HG03097 (cell line): ENCODE data around the gene CTLA4.

Source experiments
- ATAC-seq: cut with Tn5 transposase; IDR thresholded peaks from one replicate; pipeline ENCODE4 v1.9.1; 2021; ENCODE audit not compliant: unreplicated experiment, low FRiP score

Gene CTLA4

DNA sequence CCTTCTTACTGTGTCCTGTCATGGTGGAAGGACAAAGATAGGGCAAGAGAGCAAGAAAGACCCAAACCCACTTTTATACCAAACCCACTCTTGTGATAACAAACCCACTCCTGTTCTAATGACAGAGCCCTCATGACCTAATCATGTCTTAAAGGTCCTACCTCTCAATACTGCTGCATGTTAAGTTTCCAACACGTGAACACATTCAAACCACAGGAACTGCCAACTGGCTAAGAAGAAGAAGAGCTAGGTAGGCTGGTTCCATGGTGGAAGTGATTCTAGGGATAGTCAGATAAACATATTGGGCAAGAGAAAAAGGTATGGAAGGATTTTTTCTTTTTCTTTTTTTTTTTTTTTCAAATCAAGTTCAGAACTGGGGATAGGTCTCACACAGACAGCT lies 22.0 kb downstream of the CTLA4 start:
- ATAC-seq, result no peak

- ATAC-seq, result no peak
Measured at GRCh38 chr2:203889944-203890343, 22.4 kb downstream of the CTLA4 start.

GRCh38 chr2:203890733-203891132 lies 23.2 kb downstream of the CTLA4 start:
- ATAC-seq, result no peak

DNA sequence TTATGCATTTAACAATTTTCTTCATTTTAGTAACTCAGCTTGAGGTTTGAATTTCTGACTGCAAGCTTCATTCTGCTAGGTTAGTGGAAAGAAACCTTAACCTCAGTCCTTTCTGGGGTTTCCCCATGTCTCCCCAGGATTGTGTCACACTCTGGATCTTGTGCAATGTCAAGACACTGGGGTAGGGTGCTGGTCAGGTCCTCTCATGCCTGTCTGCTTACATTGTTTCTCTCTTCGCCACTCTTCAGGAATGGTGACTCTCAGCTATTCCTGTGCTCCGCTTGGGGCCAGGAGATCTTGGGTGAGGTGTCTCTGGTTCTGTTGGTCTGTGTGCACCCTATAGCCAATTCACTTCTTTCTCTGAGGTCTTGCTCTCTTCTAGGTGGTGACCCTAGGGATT lies 23.9 kb downstream of the CTLA4 start:
- no peak for ATAC-seq

DNA sequence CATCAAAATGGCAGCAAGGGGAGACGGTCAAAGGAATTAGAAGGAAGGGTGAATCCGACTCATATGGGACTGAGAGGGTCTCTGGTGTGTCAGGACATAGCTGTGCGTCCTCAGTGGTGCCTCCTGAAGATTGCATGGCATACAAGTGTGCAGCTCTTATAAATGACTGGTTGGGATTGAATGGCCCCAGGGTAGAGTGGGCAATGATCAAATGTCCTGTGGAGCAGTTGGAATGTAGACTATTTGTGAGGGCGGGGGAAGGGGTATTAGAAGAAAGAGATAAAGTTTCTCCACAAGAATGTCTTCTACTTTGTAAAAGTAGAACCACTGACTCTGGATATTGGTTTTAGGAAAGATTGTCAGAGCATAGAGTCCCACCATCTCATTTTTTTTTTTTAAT lies 24.6 kb downstream of the CTLA4 start:
- no peak for ATAC-seq

DNA sequence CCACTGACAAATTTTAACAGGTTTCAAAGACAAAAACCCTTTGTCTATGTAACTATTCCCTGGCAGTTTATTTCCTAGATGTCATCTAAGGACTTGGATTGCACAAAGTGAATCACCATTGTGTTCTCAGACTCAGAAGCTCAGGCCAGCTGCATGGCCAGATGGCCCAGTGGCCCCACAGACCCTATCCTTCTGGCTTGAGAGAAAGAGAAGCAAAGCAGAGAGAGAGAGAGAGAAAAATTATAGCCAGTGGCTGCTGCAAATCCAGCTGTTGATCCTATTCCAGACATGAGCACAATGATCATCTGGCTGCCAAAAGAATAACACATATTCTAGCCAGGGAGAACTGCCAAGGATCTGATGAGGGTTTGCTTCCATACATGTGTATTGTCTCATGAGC lies 25.8 kb downstream of the CTLA4 start:
- ATAC-seq, result no peak

- no peak for ATAC-seq
Measured at GRCh38 chr2:203893840-203894239, 26.3 kb downstream of the CTLA4 start.

GRCh38 chr2:203894262-203894661 lies 26.7 kb downstream of the CTLA4 start:
- no peak for ATAC-seq

- ATAC-seq, result no peak
Measured at GRCh38 chr2:203897544-203897943, 30.0 kb downstream of the CTLA4 start.

GRCh38 chr2:203898657-203899056 lies 31.1 kb downstream of the CTLA4 start:
- no peak for ATAC-seq

- no peak for ATAC-seq
Measured at GRCh38 chr2:203900253-203900652, 32.7 kb downstream of the CTLA4 start.

- ATAC-seq, result no peak
Measured at GRCh38 chr2:203904022-203904421, 36.5 kb downstream of the CTLA4 start.

- no peak for ATAC-seq
Measured at GRCh38 chr2:203905656-203906055, 38.1 kb downstream of the CTLA4 start.

- no peak for ATAC-seq
Measured at GRCh38 chr2:203908066-203908796, 40.7 kb downstream of the CTLA4 start.

DNA sequence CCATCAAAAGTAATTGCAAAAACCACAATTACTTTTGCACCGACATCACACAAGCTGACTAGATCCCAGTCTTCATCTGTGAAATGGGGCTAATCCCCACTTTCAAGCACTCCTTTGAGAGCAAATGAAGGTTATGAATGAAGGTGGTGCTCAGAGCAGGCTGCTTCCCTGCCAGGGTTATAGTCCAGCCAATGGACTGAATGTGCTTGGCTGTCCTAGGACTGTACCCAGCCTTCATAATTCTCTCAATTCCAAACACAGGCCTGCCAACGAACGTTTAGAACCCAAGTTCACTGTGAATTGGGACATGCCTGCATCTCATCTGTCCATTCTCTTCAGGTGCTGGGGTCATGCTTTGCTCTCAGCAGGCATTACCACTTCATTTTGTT lies 41.2 kb downstream of the CTLA4 start:
- ATAC-seq, result no peak

DNA sequence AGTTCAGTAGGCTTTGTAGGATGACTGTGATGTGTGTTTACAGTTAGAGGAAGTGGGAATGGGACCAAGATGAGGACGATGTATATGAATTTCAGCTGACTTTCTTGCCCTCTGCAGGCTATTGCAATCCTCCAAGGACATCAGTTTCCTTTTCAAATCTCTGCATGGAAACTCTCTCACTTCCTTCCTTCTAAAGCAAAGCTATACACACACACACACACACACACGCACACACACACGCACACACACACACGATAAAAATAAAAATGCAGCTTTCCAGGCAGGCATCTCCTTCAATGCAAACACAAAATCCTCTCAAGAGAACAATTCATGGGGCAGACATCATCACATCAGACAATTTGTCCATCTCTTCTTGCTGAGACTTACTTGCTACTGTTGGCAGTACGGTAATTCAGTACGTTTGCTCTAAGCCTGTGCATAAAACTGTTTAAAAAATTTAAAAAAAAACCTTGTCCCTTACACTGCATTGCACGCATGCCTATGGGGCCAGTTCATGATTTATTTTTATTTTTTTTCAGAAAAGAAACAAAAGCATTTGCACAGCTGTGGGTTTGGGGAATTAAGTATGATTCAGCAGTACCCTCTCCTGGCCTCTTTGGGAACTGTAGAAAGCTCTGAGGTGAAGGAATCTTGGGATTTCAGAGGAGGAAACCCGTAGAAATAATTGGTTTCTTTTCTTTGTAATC lies 41.8 kb downstream of the CTLA4 start:
- no peak for ATAC-seq

- no peak for ATAC-seq
Measured at GRCh38 chr2:203909974-203910373, 42.4 kb downstream of the CTLA4 start.

DNA sequence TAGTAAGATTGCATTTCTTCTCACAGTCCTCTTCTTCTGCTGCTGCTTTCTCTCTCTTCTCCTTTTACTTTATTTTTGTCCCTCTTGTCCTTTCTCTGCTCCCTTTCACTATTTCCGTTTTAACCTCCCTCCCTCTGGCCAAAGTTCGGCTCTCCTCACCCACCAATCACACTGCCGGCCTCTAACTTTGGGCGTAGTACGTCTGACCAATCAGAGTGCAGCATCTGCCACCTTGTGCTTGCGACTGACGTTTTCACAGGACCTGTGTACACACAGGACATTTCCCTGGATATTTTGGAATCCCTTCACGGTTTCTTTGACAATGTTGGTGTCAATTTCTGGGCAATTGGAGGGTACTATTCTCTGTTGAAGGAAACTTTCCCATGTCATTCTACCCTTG lies 46.4 kb downstream of the CTLA4 start:
- no peak for ATAC-seq

GRCh38 chr2:203914546-203915182 lies 47.1 kb downstream of the CTLA4 start:
- no peak for ATAC-seq

- no peak for ATAC-seq
Measured at GRCh38 chr2:203915256-203915655, 47.7 kb downstream of the CTLA4 start.

DNA sequence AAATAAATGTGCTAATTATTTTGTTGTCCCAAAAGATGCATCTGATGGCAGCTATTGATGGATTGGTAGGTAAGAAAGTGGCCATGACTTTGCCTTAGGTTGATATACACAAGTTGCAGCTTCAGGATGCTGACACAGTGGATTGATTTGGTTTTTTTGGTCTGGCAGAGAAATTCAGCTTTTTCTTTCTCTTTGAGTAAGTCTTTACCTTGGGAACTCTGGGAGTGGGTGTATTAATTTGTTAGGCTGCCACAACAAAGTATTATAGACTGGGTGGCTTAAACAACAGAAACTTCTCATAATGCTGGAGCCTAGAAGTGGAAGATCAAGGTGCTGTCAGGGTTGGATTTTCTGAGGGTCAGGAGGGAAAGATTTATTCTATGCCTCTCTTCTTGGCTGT lies 49.2 kb downstream of the CTLA4 start:
- no peak for ATAC-seq

- ATAC-seq, result no peak
Measured at GRCh38 chr2:203918264-203918663, 50.7 kb downstream of the CTLA4 start.
